Midbrain (tissue), 1 donor: ENCODE data around the gene ENOPH1.
"Not testable (repeated sequence)": the region's sequence is repeated elsewhere in the genome, so short reads cannot be mapped to it uniquely, and the experiment has no call there.

Source experiments
- DNase-seq: peaks from one replicate; lab custom pipeline; 2025; lab: John Stamatoyannopoulos, UW

ENOPH1 gene

GRCh38 chr4:82430193-82430963 lies at the start of gene ENOPH1, which contains the start of gene HNRNPDL:
Gene ENOPH1 (plus strand): TSS chr4:82430590. CDS start chr4:82430830, 240 bp downstream.
Gene HNRNPDL (minus strand): TSS chr4:82430462. CDS start chr4:82429690, 772 bp downstream.
- peak; percentile 96 for DNase-seq

GRCh38 chr4:82380831-82381230 lies 49.6 kb upstream of the ENOPH1 start:
- DNase-seq, result no peak

- DNase-seq, result no peak
Measured at GRCh38 chr4:82381235-82381634, 49.2 kb upstream of the ENOPH1 start.

GRCh38 chr4:82381661-82382296 lies 48.6 kb upstream of the ENOPH1 start:
- no peak for DNase-seq

GRCh38 chr4:82382751-82383150 lies 47.6 kb upstream of the ENOPH1 start:
- DNase-seq, result no peak

GRCh38 chr4:82386312-82386711 lies 44.1 kb upstream of the ENOPH1 start:
- DNase-seq, result not testable (repeated sequence)

- no peak for DNase-seq
Measured at GRCh38 chr4:82388405-82388804, 42.0 kb upstream of the ENOPH1 start.

- not testable (repeated sequence) for DNase-seq
Measured at GRCh38 chr4:82390061-82390460, 40.3 kb upstream of the ENOPH1 start.

- no peak for DNase-seq
Measured at GRCh38 chr4:82394896-82395295, 35.5 kb upstream of the ENOPH1 start.

GRCh38 chr4:82397527-82397926 lies 32.9 kb upstream of the ENOPH1 start:
- DNase-seq, result no peak

- no peak for DNase-seq
Measured at GRCh38 chr4:82398263-82398662, 32.1 kb upstream of the ENOPH1 start.

GRCh38 chr4:82401600-82401999 lies 28.8 kb upstream of the ENOPH1 start:
- DNase-seq, result no peak

- no peak for DNase-seq
Measured at GRCh38 chr4:82402196-82402775, 28.1 kb upstream of the ENOPH1 start.

- no peak for DNase-seq
Measured at GRCh38 chr4:82403725-82404124, 26.7 kb upstream of the ENOPH1 start.

- not testable (repeated sequence) for DNase-seq
Measured at GRCh38 chr4:82415061-82415460, 15.3 kb upstream of the ENOPH1 start.

GRCh38 chr4:82415922-82416365 lies 14.4 kb upstream of the ENOPH1 start:
- DNase-seq, result no peak

- no peak for DNase-seq
Measured at GRCh38 chr4:82419451-82419850, 10.9 kb upstream of the ENOPH1 start.

- DNase-seq, result no peak
Measured at GRCh38 chr4:82421796-82422560, 8.4 kb upstream of the ENOPH1 start.

- no peak for DNase-seq
Measured at GRCh38 chr4:82422616-82423015, 7.8 kb upstream of the ENOPH1 start.

GRCh38 chr4:82423245-82424054 lies 6.9 kb upstream of the ENOPH1 start:
- no peak for DNase-seq

GRCh38 chr4:82425478-82425877 lies 4.9 kb upstream of the ENOPH1 start:
- DNase-seq, result no peak
